ENCODE measurements around the gene CAMKK2. TPM values are rescaled to one million over a fixed set of nuclear protein-coding genes. Genes with fewer than 3 reads are reported as not detected.
"Not testable (repeated sequence)": the region's sequence is repeated elsewhere in the genome, so short reads cannot be mapped to it uniquely, and the experiment has no call there.

Gene CAMKK2
- total RNA-seq (2014; rRNA removed; shearing (Covaris generic)): 20.1 and 21.5 TPM in 2 replicates

DNA sequence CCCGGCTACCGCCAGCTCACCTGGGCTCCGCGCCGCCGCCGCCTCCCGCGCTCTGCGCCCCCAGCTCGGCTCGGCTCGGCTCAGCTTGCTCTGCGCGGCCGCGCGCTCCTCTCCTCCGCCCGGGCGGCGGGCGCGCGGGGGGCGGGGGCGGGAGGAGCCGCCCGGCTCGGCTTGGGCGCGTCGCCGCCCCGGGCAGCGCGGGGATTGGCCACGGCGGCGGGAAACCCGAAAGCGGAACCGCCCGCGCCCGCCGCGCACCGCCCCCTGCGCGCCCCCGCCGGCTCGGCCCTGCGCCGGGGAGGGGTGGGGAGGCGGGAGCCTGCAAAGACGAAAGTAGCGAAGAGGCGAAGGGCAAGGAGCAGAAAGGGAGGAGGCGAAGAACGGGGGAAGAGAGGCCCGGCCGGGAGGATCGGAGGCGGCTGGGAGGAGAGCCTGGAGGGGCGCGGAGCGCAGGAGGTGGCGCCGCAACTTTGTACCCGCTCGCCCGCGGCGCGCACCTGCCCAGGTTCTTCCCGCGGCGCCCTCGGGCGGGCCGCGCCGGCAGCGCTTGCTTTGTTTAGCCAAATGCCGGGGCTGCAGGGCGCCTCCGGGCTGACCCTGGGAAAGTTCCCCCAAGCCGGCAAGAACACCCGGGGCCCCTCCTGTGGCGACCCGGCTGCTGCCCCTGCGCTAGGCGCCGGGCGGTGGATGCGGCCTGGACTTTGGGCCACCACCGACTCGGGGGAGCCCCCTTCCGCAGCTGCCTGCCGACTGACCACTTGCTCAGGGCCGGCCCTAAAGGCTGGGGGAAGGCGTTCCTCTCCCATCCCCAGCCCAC is at the start of gene CAMKK2:
Gene CAMKK2, minus strand, starts transcription at position 92 of the 817 bp plus-strand sequence. CDS start 22,183 bp downstream, outside the sequence.
- peak; percentile 85 for DNase-seq (ENCODE audit: low spot score)

DNA sequence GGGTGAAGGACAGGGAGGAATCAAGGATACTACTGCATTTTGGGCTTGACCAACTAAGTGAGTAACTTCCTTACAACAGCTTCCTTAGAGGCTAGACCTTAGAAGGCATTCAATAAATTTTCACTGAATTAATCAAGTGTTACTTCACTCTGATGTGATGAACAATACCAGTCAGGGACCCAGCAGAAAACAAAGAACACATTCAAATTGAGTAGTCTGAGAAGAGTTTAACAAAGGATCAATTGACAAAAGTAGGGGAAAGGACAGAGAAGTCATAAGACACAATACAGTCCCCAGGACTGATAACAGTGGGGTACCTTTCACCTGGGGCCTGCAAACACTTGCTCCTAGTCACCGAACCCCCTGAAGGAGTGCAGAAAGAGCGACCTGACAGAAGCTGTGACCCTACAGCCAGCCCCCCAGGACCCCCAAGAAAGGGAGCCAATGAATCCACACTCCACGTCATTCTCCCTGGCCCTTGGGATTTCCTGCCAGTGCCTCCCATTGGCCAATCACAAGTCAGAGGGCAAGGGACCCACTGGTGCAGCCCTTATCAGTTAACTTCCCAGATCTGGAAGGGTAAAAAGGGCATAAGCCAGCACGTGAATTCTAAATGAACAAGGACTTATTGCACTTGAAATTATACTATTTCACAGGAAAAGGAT is 48.8 kb upstream of the CAMKK2 start:
- no peak for DNase-seq (ENCODE audit: low spot score)

DNA sequence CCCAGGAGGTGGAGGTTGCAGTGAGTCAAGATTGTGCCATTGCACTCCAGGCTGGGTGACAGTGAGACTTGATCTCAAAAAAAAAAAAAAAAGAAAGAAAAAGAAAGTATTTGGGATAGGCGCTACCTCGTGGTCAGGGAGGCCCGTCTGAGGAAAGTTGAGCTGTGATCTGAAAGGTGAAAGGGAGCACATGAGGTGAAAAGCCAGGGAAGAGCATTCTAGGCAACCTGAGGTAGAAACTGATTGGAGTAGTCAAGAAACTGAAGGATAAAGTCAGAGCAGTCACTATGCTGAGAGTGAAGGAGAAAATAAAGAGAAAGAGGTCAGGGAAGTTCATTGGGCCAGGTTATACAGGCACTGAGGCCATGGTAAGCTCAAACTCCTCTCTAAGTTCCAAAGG is 48.0 kb upstream of the CAMKK2 start:
- no peak for DNase-seq (ENCODE audit: low spot score)

DNA sequence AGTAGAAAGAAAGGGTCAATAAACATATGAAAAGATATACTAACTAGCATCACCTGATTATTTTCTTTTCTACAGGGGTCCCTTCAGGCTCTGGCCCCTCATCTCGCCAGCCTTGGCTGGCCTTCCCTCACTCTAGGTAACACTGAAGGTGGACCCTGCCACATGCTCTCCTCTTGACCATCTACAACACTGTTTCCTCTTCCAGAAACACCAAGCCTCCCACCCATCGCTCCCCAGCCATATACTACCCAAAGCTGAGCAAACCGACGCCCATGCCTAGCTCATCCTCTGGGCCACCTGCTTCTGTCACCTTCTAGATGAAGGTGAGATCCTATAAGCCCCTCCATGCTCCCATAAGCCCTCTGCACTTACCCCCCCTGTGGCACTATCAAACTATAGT is 40.9 kb upstream of the CAMKK2 start:
- DNase-seq (ENCODE audit: low spot score): no peak

DNA sequence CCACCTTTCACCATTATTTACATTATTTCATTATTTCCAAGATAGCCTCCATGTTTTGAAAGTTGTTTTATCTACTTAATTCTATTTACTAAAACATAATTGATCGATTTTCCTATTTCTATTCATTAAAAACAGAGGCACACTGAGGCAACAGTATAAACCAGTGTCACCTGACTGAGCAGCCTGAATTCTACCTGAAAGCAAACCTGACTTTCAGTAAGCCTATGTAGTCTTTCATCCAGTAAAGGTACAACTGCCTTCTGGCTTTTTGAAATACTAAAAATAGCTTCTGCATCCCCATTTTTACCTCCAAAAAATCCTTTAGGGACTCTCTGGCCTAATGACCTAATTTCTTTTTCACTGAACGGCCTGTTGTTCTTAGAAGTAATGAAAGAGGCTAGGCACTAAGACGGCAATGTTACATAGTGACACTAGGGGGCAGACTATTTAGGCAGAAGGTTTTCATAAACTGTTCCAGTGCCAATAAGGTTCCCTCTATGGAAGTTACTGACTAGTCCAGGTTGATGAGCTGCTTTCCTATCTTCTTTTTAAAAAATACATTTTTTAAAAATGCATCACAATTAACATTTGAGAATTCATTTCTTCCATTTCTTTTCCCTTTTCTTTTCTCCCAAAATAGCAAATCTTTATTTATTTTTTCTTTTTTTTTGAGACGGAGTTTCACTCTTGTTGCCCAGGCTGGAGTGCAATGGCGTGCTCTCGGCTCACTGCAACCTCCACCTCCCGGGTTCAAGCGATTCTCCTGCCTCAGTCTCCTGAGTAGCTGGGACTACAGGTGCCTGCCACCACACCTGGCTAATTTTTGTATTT is 38.2 kb upstream of the CAMKK2 start:
- DNase-seq (ENCODE audit: low spot score): peak; percentile 72

DNA sequence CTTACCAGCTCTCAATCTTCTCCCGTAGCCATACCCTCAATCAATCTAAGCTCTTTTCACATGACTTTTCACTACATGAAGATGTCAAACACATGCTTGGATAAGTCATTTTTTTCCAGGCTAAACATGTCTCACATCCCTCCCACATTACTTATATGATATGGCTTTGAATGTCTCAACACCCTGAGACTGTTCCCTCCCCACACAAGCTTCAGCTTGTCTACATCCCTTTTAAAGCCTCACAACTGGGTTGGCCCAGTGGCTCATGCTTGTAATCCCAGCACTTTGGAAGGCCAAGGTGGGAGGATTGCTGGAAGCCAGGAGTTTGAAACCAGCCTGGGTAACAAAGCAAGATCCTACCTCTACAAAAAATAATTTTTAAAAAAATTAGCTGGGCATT is 37.2 kb upstream of the CAMKK2 start:
- DNase-seq (ENCODE audit: low spot score): no peak

DNA sequence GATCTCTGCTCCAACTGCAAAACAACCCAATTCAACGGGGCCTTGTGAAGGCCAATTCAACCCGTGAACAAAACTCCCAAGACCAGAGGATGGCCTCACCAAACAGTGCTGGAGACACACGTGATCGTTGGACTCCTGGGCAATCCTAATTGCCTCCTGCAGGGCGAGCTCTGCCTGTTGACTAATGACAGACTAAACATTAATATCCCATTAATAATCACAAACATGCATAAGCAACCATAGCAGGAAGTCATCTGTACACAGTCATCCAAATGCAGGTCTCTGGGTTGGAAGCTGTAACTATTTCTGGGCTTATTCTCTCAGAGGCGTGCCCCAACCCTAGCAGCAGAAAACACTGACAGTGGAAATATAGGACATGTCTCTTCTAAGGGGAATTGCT is 34.7 kb upstream of the CAMKK2 start:
- DNase-seq (ENCODE audit: low spot score): no peak

DNA sequence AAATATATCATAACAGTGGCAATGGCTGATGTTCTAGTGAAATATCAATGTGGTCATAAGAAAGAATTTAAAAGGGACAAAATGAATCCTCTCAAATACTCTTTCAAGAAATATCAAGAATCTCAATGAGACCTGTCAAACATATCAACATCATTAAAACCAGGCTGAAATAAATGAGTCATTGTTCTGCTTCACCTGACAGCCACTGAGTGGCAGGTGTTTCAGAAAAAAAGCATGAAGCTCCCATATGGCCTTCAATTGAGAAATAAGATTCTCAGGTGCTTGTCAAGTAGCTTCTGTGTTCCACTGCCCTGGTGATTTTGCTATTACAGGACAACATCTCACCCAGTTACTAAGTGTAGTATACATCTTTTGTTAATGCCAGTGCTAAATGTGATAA is 34.2 kb upstream of the CAMKK2 start:
- DNase-seq (ENCODE audit: low spot score): no peak

DNA sequence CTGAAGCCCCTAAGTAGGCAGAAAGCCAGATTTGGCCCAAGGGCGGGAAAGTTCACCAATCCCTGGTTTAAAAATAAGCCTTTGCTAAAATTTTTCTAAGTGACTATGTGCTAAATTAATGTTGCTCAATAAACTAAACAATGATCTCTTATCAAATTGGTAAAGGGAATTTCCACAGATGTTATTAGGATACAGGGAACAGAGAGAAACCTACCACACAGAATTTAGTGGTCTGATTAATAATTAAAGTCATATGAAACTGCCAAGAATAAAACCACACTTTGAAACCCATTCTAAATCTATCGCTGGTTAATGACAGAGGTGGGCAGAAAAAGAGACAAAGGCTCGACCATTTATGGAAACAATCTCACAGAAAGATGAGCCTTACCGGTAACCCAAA is 33.7 kb upstream of the CAMKK2 start:
- no peak for DNase-seq (ENCODE audit: low spot score)

DNA sequence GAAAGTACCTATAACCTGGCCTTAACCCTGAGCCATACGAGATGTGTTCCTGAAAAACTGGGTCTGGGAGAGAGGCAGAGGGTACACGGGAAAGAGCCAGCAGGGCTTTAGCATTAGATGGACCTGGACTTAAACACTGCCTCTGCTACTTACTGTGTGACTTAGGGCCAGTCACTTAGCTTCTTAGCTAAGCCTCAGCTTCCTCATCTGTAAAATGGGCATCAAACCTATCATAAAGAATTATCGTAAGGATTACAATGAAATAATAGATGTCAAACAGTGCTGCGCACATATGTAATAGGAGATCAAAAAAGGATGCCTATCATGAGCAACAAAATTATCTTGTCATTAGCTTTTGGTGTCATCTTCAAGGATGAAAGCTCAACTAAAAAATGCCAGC is 32.1 kb upstream of the CAMKK2 start:
- no peak for DNase-seq (ENCODE audit: low spot score)

DNA sequence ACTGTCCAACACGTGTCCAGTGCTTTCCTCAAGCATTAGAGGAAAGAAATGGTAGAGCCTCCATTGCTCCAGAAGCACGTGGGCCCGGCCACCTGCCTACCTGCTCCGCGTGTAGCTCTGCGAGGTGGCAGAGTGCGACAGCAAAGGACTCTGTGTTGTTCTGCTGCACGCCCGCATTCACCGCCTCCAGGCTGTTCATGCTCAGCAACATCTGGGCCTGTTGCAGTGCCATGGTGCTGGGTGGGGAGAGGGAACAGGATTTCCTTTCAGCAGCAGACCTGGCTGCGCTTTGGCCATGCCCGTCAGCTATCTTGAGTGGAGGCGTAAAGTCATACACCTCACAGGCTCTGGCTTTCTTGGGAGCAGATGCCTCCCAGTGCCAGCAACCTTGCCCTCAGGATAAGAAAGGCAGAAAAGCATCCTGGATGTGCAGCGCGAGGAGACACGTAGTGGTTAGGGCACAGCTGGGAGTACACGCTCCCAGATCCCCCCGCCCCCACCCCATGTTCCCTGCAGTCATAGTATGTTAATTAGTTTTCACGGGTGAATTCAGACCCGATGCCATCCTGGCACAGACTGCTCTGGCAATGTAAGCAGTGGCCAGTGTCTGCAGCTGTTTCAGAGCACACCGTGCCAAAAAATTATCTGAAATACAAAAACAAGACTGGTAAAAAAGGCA is 30.6 kb upstream of the CAMKK2 start:
- no peak for DNase-seq (ENCODE audit: low spot score)

DNA sequence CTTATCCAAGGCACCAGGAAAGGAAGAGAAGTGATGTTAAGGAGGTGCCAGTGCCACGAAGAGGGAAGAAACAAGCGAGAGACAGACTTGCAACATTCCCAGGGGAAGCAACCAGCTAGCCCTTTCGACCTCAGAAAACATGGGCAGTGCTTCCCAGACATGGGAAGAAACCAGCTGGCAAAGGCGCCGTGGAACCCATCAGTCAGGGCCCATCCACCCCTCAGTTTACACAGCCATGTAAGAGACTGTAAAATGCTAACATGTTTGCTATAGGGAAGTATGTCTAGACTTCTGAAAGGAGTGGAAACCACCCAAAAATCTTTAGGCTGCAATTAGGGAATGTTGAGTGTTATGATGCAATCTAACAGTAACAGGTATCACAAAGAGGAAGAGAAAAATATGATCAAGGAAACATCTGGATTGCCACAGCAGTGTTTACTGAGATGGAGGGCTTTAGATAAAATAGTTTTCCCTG is 29.4 kb upstream of the CAMKK2 start:
- DNase-seq (ENCODE audit: low spot score): no peak

DNA sequence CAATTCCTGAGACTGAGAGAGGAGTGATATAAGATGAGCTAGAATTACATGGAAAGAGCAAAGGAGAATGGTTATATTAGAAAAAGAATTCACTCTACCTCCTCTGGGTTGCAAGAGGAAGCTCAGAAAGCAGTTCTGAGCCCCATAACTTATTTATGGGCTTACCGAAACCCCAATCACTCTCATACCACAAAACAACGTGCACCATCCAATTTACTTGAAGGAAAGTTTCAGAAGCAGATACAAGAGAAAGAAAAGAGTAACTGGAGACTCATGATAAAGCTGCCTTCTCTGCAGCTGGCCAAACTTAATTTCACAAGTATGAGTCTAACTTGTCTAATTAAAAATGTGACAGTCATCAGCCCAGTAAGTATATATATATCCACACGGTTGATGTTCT is 27.4 kb upstream of the CAMKK2 start:
- no peak for DNase-seq (ENCODE audit: low spot score)

DNA sequence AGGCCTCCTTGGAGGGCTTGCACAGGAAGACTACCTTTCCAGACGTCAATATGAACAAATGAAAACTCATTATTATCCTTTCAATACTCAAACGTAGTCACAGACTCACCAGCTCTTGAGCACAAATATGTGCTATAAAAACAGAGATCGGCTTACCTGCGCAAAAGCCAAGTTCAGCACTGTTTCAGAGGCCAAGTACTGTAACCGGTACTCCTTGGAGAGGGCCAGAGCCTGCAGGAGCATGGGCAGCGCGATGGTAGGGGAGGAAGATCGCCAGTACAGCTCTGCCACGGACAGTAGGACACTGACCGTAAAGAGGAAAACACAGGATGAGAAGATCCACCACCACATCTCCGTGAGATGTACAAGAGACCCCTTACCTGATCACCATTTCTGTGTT is 21.6 kb upstream of the CAMKK2 start:
- no peak for DNase-seq (ENCODE audit: low spot score)

DNA sequence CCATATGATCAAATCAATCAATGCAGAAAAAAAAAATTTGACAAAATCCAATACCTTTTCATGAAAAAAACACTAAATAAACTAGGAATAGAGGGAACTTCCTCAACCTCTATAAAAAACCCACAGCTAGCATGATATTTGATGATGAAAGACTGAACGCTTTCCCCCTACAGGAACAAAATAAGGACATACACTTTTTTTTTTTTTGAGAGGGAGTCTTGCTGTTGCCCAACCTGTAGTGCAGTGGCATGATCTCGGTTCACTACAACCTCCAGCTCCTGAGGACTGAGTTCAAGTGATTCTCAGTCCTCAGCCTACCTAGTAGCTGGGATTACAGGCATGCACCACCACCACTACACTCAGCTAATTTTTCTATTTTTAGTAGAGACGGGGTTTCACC is 17.9 kb upstream of the CAMKK2 start:
- DNase-seq (ENCODE audit: low spot score): no peak

DNA sequence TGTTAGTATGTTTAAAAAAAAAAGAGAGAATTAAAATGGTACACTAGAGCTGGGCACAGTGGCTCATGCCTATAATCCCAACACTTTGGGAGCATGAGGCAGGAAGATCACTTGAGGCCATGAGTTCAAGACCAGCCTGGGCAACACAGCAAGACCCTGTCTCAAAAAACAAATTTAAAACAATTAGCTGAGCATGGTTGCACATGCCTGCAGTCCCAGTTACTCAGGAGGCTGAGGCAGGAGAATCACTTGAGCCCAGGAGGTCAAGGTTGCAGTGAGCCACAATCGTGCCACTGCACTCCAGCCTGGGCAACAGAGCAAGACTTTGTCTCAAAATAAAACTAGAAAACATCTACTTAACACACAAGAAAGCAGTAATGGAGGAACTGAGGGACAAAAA is 13.7 kb upstream of the CAMKK2 start:
- not testable (repeated sequence) for DNase-seq (ENCODE audit: low spot score)

DNA sequence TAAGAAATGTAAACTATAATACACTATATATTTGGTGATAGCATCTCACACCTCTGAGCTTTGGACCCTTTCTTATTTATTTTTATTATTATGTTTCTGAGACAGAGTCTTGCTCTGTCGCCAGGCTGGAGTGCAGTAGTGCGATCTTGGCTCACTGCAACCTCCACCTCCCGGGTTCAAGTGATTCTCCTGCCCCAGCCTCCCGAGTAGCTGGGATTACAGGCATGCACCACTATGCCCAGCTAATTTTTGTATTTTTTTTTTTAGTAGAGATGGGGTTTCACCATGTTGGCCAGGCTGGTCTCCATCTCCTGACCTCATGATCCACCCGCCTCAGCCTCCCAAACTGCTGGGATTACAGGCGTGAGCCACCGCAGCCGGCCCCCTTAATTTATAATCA is 10.9 kb upstream of the CAMKK2 start:
- DNase-seq (ENCODE audit: low spot score): not testable (repeated sequence)

DNA sequence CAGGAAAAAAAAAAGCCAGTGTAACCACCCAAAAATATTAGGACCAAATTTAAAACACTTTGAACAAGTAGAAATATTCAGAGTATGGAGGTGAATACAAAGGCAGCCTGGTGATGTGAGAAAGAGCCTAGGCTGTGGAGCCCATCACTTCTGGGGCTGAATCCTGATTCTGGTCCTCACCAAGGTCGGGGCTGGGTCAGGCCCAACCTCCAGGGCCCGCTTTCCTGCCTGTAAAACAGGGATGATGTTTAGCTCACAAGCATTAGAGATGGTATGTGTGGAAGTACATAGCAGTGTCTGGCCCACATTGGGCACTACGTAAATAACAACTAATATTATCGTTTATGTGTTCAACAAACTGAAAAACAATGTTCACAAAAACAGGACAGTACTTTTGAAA is 7.8 kb upstream of the CAMKK2 start:
- no peak for DNase-seq (ENCODE audit: low spot score)

DNA sequence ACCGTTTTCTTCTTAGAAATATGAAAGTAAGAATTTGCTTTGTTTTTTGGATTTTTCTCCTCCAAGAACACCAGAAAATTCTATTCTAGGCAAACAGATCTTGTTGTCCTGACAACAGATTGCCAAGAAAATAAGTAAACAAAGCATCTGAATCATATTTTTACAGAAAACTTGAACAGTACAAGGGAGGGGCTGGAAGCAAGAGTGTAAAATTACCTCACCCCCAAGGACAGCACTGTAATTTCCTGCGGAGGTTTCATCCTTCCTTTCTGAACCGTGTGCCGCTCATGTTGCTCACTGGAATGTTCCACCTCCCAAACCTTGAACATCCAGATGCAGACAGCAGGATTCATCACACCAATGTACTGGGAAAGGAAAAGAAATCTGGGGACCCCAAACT is 5.4 kb upstream of the CAMKK2 start:
- no peak for DNase-seq (ENCODE audit: low spot score)

DNA sequence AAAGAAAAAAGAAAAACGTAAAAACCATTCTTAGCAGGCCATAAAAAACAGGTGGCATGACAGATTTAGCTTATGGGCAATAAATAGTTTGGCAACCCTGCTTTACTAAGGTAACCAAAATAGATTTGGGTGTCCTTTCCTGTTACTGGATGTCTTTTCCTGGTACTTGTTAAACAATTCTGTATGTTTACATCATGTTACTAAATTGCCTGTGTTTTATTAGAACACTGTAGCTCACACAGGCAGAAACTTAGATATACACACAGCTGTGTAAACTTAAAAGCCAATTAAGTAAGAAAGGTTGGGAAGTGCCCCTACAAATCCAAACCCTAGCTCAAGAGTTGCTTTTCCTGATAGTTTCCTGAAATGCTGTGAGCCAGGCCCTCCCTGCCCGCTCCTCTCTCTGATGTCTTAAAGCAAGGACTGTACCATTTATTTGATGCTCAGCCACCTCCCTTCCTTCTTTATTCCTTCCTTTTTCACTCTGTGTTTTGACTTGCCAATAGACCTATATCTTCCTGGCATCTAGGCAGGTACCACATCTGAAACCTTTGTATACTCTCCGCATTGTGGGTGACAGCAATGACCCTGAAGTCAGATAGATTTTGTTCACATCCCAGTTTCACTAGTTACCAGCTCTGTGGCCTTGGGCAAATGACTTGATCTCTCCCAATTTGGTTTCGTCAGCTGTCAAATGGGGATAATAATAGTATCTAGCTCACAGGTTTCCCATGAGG is 3.7 kb upstream of the CAMKK2 start:
- DNase-seq (ENCODE audit: low spot score): no peak

DNA sequence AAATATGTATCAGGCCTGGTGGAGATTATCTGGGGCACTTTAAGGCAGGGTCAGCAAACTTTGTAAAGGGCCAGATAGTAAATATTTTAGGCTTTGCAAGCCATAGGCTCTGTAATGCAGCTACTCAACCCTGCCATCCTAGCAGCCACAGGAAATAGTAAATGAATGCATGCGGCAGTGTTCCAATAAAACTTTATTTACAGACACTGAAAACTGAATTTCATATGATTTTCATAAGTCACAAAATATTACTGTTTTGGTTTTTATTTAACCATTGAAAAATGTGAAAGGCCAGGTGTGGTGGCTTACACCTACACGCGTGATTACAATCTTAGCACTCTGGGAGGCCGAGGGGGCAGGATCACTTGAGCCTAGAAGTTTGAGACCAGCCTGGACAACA is 3.2 kb upstream of the CAMKK2 start:
- DNase-seq (ENCODE audit: low spot score): no peak
